NB4 (cell line): ENCODE measurements around the gene AP4M1.
"Not testable (repeated sequence)": the region's sequence is repeated elsewhere in the genome, so short reads cannot be mapped to it uniquely, and the experiment has no call there.

Experiments used
- DNase-seq: peaks from one replicate; pipeline ENCODE4 v3.0.0; 2010; ENCODE audit warnings: low read depth
- H3K4me3 ChIP-seq: one replicate; pipeline ENCODE4 v1.5.1; 2011; ENCODE audit warnings: mild to moderate bottlenecking, low read depth, low read length, moderate library complexity
- MYC ChIP-seq: IDR thresholded peaks from 2 replicates; pipeline ENCODE4 v1.6.1; 2011; ENCODE audit warnings: low read depth, low read length
- POLR2A ChIP-seq: IDR thresholded peaks from 2 replicates; pipeline ENCODE4 v1.6.1; 2011; ENCODE audit warnings: mild to moderate bottlenecking; ENCODE audit not compliant: insufficient read length; ENCODE audit errors: extremely low read depth
- TF ChIP-seq, protein P1 (sequence below): IDR thresholded peaks from 2 replicates; pipeline ENCODE4 v1.6.1; 2011; ENCODE audit warnings: low read depth, low read length
- TF ChIP-seq, protein P2 (sequence below): IDR thresholded peaks from one replicate; pipeline ENCODE4 v1.5.1; 2012; ENCODE audit warnings: low read depth, low read length

AP4M1 gene

DNA sequence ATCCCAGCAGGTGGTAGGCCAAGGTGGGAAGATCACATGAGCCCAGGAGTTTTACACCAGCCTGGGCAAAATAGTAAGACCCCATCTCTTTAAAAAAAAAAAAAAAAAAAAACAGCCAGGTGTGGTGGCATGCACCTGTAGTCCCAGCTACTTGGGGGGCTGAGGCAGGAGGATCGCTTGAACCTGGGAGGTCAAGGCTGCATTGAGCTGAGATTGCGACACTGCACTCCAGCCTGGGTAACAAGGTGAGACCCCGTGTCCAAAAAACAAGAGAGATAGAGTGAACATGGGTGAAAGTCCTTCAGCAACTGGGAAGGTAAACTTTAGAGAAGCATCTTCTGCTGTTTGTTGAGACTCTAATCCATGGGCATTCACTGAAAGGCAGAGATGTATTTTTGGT lies 41.0 kb downstream of the AP4M1 start:
- TF ChIP-seq POLR2A (no peak), MYC (no peak)
- TF ChIP-seq, protein P1, sequence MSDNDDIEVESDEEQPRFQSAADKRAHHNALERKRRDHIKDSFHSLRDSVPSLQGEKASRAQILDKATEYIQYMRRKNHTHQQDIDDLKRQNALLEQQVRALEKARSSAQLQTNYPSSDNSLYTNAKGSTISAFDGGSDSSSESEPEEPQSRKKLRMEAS = no peak
- TF ChIP-seq, protein P2, sequence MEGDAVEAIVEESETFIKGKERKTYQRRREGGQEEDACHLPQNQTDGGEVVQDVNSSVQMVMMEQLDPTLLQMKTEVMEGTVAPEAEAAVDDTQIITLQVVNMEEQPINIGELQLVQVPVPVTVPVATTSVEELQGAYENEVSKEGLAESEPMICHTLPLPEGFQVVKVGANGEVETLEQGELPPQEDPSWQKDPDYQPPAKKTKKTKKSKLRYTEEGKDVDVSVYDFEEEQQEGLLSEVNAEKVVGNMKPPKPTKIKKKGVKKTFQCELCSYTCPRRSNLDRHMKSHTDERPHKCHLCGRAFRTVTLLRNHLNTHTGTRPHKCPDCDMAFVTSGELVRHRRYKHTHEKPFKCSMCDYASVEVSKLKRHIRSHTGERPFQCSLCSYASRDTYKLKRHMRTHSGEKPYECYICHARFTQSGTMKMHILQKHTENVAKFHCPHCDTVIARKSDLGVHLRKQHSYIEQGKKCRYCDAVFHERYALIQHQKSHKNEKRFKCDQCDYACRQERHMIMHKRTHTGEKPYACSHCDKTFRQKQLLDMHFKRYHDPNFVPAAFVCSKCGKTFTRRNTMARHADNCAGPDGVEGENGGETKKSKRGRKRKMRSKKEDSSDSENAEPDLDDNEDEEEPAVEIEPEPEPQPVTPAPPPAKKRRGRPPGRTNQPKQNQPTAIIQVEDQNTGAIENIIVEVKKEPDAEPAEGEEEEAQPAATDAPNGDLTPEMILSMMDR = no peak
- DNase-seq = no peak
- H3K4me3 ChIP-seq = no peak overlapping the region

DNA sequence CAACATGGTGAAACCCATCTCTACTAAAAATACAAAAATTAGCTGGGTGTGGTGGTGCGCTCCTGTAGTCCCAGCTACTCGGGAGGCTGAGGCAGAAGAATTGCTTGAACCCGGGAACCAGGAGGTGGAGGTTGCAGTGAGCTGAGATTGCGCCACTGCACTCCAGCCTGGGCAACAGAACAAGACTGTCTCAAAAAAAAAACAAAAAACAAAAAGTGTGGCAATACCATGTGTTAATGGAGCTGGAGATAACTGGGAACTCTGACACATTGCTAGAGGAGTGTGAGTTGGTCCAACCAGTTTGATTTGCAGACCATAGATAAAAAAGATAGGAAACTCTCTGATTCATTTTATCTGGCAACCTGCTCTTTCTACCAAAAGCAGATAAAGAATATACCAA lies 44.9 kb downstream of the AP4M1 start:
- not testable (repeated sequence) for DNase-seq, H3K4me3 ChIP-seq
- TF ChIP-seq, protein P1 = peak; percentile 61; the same call in 1 of the 2 replicates

DNA sequence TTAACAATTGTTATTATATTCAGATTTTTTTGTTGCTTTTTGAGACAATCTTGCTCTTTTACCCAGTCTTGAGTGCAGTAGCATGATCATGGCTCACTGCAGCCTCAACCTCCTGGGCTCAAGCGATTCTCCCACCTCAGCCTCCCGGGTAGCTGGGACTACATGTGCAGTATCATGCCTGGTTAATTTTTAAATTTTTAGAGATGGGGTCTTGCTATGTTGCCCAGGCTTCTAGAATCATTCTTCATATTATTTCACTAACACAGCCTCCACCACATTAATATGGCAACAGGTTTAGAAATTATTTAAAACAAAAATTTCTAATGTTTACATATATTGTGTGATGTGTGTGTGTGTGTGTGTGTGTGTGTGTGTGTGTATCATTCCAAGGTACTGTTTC lies 45.8 kb downstream of the AP4M1 start:
- TF ChIP-seq POLR2A (no peak), MYC (no peak)
- TF ChIP-seq, protein P2 = no peak
- TF ChIP-seq, protein P1 = no peak
- H3K4me3 ChIP-seq = no peak overlapping the region
- DNase-seq = no peak

DNA sequence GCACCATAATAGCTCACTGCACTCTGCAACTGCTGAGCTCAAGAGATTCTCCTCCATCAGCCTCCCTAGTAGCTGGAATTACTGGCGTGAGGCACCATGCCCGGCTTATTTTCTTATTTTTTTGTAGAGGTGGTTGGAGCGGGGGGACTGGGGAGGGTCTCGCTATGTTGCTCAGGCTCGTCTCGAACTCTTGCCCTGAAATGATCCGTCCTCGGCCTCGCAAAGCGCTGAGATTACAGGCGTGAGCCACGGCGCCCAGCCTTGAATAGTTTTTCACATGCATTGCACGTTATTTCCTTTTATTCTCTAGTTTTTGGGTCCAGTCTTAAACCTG lies 46.7 kb downstream of the AP4M1 start:
- DNase-seq = no peak
- TF ChIP-seq, protein P1 = no peak
- TF ChIP-seq POLR2A (no peak), MYC (no peak)
- TF ChIP-seq, protein P2 = no peak
- H3K4me3 ChIP-seq = peak overlapping the region; percentile 22

DNA sequence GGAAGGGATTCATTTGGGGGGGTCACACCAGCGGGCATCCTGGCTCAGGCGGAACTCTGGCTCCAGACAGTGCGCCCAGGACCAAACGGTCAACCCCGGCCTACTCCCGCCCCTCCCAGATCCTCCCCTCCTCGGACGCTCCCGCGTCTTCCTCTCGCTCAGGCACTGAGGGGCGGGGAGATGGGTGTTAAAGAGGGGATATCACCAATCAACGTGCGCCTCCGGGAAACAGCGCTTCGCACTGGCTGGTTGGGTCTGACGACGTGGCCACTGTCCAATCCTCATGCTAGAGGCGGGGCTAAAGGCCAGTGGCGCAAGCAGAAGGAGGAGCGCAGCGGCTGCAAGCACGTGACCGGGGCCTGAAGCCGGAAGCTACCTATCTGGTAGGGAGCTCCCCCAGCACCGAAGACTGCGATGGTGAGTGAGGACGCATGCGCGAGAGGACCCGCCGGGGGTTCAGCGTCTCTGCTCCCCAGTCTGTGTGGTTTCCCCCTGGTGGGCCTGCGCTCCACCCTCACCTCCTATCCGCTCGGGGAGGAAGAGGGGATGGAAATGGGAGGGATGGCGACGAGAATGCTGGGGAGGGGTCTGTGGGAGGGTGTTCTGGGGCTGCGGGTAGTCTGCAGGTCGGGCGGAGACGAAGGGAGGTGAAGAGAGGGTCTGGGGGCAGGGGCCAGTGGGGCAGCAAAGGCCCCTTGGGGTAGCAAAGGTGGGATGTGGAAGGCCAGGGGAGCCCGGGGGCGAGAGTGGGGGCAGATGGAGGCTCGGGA lies 47.3 kb downstream of the AP4M1 start, which contains the start of gene LAMTOR4:
Gene LAMTOR4 (plus strand): TSS at position 360 of the 770 bp plus-strand sequence. CDS start 55 bp downstream, at position 415.
- H3K4me3 ChIP-seq = peak within 1 kb of the TSS; percentile 87
- TF ChIP-seq, protein P2 = no peak
- TF ChIP-seq POLR2A (peak; percentile 87), MYC (peak; percentile 93)
- TF ChIP-seq, protein P1 = peak; percentile 100
- DNase-seq = peak; percentile 100

DNA sequence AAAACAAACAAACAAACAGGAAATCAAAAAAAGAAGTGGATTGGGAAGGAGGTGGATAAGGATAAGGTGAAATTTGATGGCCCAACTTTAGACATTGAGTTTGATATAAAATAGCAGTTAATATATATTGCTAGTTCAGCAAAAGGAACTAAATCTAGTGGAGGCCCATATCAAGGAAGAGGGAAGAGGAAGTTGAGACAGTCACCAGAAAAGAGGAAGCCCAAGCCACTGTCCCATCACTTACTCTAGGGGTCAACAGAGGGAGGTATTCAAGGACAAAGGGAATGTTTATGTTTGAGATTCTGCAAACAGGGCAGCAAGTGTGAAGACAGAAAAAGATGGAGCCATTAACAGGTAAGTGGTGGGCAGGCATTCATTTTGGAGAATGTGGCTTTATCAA lies 51.0 kb downstream of the AP4M1 start:
- peak; percentile 88 for DNase-seq
- TF ChIP-seq POLR2A (no peak), MYC (0 out of 2 replicates have a peak, but pooled peaks have one; percentile 25)
- TF ChIP-seq, protein P1 = peak; percentile 50
- TF ChIP-seq, protein P2 = peak; percentile 26
- H3K4me3 ChIP-seq = no peak overlapping the region
